K562 (cell line): ENCODE measurements around the gene TTC8. TPM values are rescaled to one million over a fixed set of nuclear protein-coding genes. Genes with fewer than 3 reads are reported as not detected.

ENCODE experiments used
- ATAC-seq: fragments of 200-7000 bp; cut with Tn5 transposase; 3 replicates; pipeline ENCODE4 v1.9.1; 2020; ENCODE audit warnings: moderate library complexity
- BruUV-seq: library from RNA; stranded (reverse); fragments of 400-500 nt; replicated peaks from 2 replicates; lab custom pipeline; 2021; lab: Mats Ljungman, UMichigan
- CTCF ChIA-PET: fragments of 300-600 bp; formaldehyde crosslinking; extraction: SDS; loops from one replicate; lab custom pipeline; 2021; ENCODE audit warnings: low intra/inter-chr PET ratio; lab: Yijun Ruan, JAX
- POLR2A ChIA-PET: fragments of 300-600, 350-650 bp; sonication (Branson Sonifier 250); formaldehyde crosslinking; extraction: SDS; loops from one replicate; lab custom pipeline; 2021; ENCODE audit warnings: antibody characterized with exemption, inconsistent platforms; lab: Yijun Ruan, JAX
- DNase-seq, 4 experiments: peaks; one replicate each; pipeline versions ENCODE4 v3.0.0 to v3.0.0-alpha.2; 2011 to 2018; ENCODE audit warnings: low spot score in 3 of 4, mixed read lengths in 3 of 4; ENCODE audit errors: extremely low read depth in 1 of 4
- FAIRE-seq: peaks from 2 replicates; lab custom pipeline; 2011; peaks lifted over from hg19 to GRCh38; lab: Jason Lieb, UNC
- H2AFZ ChIP-seq: 2 replicates; pipeline ENCODE4 v1.6.0; 2011; ENCODE audit warnings: low read depth, low read length, control low read depth, inconsistent platforms
- H3K27ac ChIP-seq: fragments of 200-600 bp; 3 replicates; pipeline ENCODE4 v1.8.0; 2011; ENCODE audit warnings: low read depth, mild to moderate bottlenecking, control low read depth, inconsistent platforms, low read length, moderate library complexity, mixed read lengths; ENCODE audit errors: extremely low read depth
- H3K27me3 ChIP-seq, 2 experiments: fragments of 300-600 bp in 1 of 2; 2 replicates in 1 of 2; 3 replicates in 1 of 2; pipeline versions ENCODE4 v1.6.0 to v1.8.0; 2011; ENCODE audit warnings: inconsistent platforms in 2 of 2, low read length in 2 of 2, mild to moderate bottlenecking in 1 of 2, mixed read lengths in 1 of 2, moderate library complexity in 1 of 2; ENCODE audit not compliant: control insufficient read depth in 2 of 2, insufficient read depth in 2 of 2
- H3K36me3 ChIP-seq: fragments of 300-600 bp; 3 replicates; pipeline ENCODE4 v1.8.0; 2011; ENCODE audit warnings: mild to moderate bottlenecking, low read length, inconsistent platforms; ENCODE audit not compliant: control insufficient read depth, insufficient read depth
- H3K4me1 ChIP-seq, 2 experiments: fragments of 200-600 bp in 1 of 2; replicated peaks in 1 of 2; 2 replicates in 1 of 2; 3 replicates in 1 of 2; pipeline versions ENCODE4 v1.5.1 to v1.8.0; 2011; ENCODE audit warnings: inconsistent platforms in 2 of 2, low read length in 2 of 2, mild to moderate bottlenecking in 1 of 2, mixed read lengths in 1 of 2, moderate library complexity in 1 of 2; ENCODE audit not compliant: control insufficient read depth in 2 of 2, insufficient read depth in 2 of 2
- H3K4me2 ChIP-seq: 2 replicates; pipeline ENCODE4 v1.6.1; 2011; ENCODE audit warnings: low read length, control low read depth, inconsistent platforms, mixed read lengths; ENCODE audit not compliant: insufficient read depth
- H3K4me3 ChIP-seq: fragments of 200-600 bp; sonication (generic), shearing (Covaris generic); 2 replicates; pipeline ENCODE4 v1.5.1; 2016; ENCODE audit warnings: control low read depth, inconsistent platforms
- H3K79me2 ChIP-seq: fragments of 200-600 bp; 3 replicates; pipeline ENCODE4 v1.8.0; 2011; ENCODE audit warnings: low read length, inconsistent platforms; ENCODE audit not compliant: control insufficient read depth, insufficient read depth
- H3K9ac ChIP-seq, 2 experiments: 2 replicates each; pipeline versions ENCODE4 v1.6.0 to v1.6.1; 2011; ENCODE audit warnings: low read depth in 2 of 2, low read length in 2 of 2, control low read depth in 1 of 2, inconsistent platforms in 1 of 2, mild to moderate bottlenecking in 1 of 2, mixed read lengths in 1 of 2; ENCODE audit not compliant: insufficient read depth in 1 of 2
- H3K9me1 ChIP-seq: one replicate; pipeline ENCODE4 v1.6.0; 2011; ENCODE audit warnings: inconsistent platforms, mild to moderate bottlenecking, low read length, moderate library complexity; ENCODE audit not compliant: control insufficient read depth, insufficient read depth
- H3K9me3 ChIP-seq: replicated peaks from 2 replicates; pipeline ENCODE4 v1.5.1; 2011; ENCODE audit warnings: low read depth, low read length, inconsistent platforms; ENCODE audit not compliant: control insufficient read depth, insufficient read depth
- H4K20me1 ChIP-seq: replicated peaks from 2 replicates; pipeline ENCODE4 v1.6.1; 2011; ENCODE audit warnings: low read length, inconsistent platforms, mixed read lengths; ENCODE audit not compliant: control insufficient read depth, insufficient read depth
- ELF1 ChIP-seq: fragments of 200-800 bp; sonication (Bioruptor generic); IDR thresholded peaks from 2 replicates; pipeline ENCODE4 v1.6.1; 2016; ENCODE audit warnings: missing genetic modification characterization, missing compliant biosample characterization
- EP300 ChIP-seq: IDR thresholded peaks from 2 replicates; pipeline ENCODE4 v1.6.1; 2012; ENCODE audit warnings: low read length, improper control_type of control experiment
- JUN ChIP-seq, 2 experiments: sonication (generic) in 1 of 2; formaldehyde crosslinking in 1 of 2; IDR thresholded peaks; 2 replicates each; pipeline versions ENCODE4 v1.6.1 to v1.8.0; 2012 to 2022; ENCODE audit warnings: borderline replicate concordance in 2 of 2, mild to moderate bottlenecking in 2 of 2, improper control_type of control experiment in 1 of 2, low read depth in 1 of 2, low read length in 1 of 2, missing genetic modification reagents in 1 of 2
- MAFG ChIP-seq: fragments of 450-650 bp; conservative IDR thresholded peaks from 2 replicates; pipeline ENCODE4 v1.6.1; 2016; ENCODE audit warnings: missing genetic modification characterization, missing compliant biosample characterization
- NFE2 ChIP-seq: IDR thresholded peaks from 2 replicates; pipeline ENCODE4 v1.6.1; 2014; ENCODE audit warnings: antibody characterized with exemption, low read depth
- NR2C2 ChIP-seq, 2 experiments: fragments of 200-800 bp in 1 of 2; sonication (Bioruptor generic) in 1 of 2; sonication (generic) in 1 of 2; formaldehyde crosslinking in 1 of 2; IDR thresholded peaks; 2 replicates each; pipeline versions ENCODE4 v1.6.1 to v1.8.0; 2016 to 2022; ENCODE audit warnings: mild to moderate bottlenecking in 1 of 2, missing compliant biosample characterization in 1 of 2, missing genetic modification characterization in 1 of 2, missing genetic modification reagents in 1 of 2
- RBM34 ChIP-seq: fragments of 200-400 bp; formaldehyde crosslinking; IDR thresholded peaks from 2 replicates; pipeline ENCODE4 v1.6.1; 2018; ENCODE audit warnings: low read length, borderline replicate concordance; ENCODE audit not compliant: insufficient read depth
- SIN3B ChIP-seq: fragments of 450-650 bp; IDR thresholded peaks from 2 replicates; pipeline ENCODE4 v1.6.1; 2017; ENCODE audit warnings: low read depth, mild to moderate bottlenecking, moderate library complexity
- SNIP1 ChIP-seq: fragments of 450-650 bp; IDR thresholded peaks from 2 replicates; pipeline ENCODE4 v1.7.1; 2017; ENCODE audit warnings: low read depth, mild to moderate bottlenecking
- ZNF197 ChIP-seq: fragments of 200-800 bp; sonication (Bioruptor generic); IDR thresholded peaks from 2 replicates; pipeline ENCODE4 v1.6.1; 2016; ENCODE audit warnings: low read depth, missing genetic modification characterization, missing compliant biosample characterization
- ZNF263 ChIP-seq: sonication (generic); formaldehyde crosslinking; IDR thresholded peaks from 2 replicates; pipeline ENCODE4 v1.8.0; 2022; ENCODE audit warnings: mild to moderate bottlenecking, missing genetic modification reagents, borderline replicate concordance
- WGBS: fragments of 100-300 bp; shearing (Covaris generic); methylation state at CpG from one replicate; pipeline ENCODE4 v1.1.6; 2016; ENCODE audit warnings: low coverage, mixed read lengths; ENCODE audit not compliant: insufficient coverage; ENCODE audit errors: missing lambda C conversion rate; 5-methylcytosine and 5-hydroxymethylcytosine counted together
- in situ Hi-C: fragments of 300-500 bp; cut with MboI; formaldehyde crosslinking; loops from 4 replicates; pipeline ENCODE4 v1.15.0; 2018; ENCODE audit warnings: inconsistent platforms, mixed read lengths
- intact Hi-C: fragments of 100-400 bp; cut with micrococcal nuclease; formaldehyde crosslinking; loops from 2 replicates; pipeline ENCODE4 v1.14.2; 2022
- polyA plus RNA-seq, 8 experiments: library from polyadenylated mRNA; depleted of rRNA in 4 of 8; stranded (reverse) in 5 of 8; unstranded in 3 of 8; fragments of >200 nt; fragmentation: Nextera tagmentation in 2 of 8; fragmentation: Illumina TruSeq in 1 of 8; extraction: Ambion mirVana in 2 of 8; extraction: Trizol in 1 of 8; gene quantifications; 2 replicates each; pipeline versions ENCODE4 v1.2.1 to v1.2.3, GENCODE V29; 2011 to 2014; ENCODE audit warnings: inconsistent platforms in 1 of 8, missing spikeins in 1 of 8
- total RNA-seq, 7 experiments: library from RNA; depleted of rRNA in 6 of 7; stranded (reverse); fragments of >200 nt in 6 of 7; fragmentation: Illumina TruSeq in 2 of 7; extraction: Trizol in 2 of 7; gene quantifications; 2 replicates each; pipeline versions ENCODE4 v1.2.1 to v1.2.3, GENCODE V29; 2011 to 2021; ENCODE audit warnings: low replicate concordance in 1 of 7
- TF ChIP-seq, protein P1 (sequence below), 2 experiments: fragments of 450-650 bp in 1 of 2; sonication (generic) in 1 of 2; formaldehyde crosslinking in 1 of 2; IDR thresholded peaks in 1 of 2; conservative IDR thresholded peaks in 1 of 2; 2 replicates each; pipeline versions ENCODE4 v1.6.1 to v1.8.1; 2016 to 2023; ENCODE audit warnings: mild to moderate bottlenecking in 2 of 2, moderate library complexity in 2 of 2, inconsistent platforms in 1 of 2, missing genetic modification reagents in 1 of 2
- TF ChIP-seq, protein P2 (sequence below): fragments of 450-650 bp; IDR thresholded peaks from 2 replicates; pipeline ENCODE4 v1.6.1; 2016; ENCODE audit warnings: mild to moderate bottlenecking

The TTC8 gene
- total and polyA plus RNA-seq, 9 of the 15 experiments (the other 6 are each of a cell fraction or from before 2014, with no cell fraction given) = 7.3 to 22.7 (median 9.6) TPM

DNA sequence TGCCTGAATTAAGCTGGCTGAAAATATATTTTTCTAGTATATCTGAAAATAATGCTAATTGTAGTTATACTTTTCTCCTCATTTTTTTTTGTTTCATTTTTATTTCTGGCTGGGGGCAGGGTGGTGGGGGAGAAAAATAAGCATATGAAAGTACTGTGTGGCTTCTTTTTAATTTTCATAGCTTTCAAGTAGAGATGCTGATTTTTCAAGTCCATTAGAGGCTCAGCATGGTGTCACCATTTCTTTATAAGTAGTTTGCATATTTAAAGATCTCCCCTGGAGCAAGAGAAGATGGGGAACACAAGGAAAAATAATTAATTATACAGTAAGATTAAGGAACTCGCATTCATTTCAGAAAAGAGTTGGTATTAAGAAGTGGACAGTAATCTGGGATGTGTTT, 27.1 kb downstream of the TTC8 start:
- intact Hi-C loops = no loop called here
- H3K4me2 ChIP-seq = no peak overlapping the region
- POLR2A ChIA-PET = interaction anchor here (0.7 kb wide), 1 partner anchor 431 kb away, joined by 3 read pairs; no protein-coding TSS in a partner anchor
- FAIRE-seq (no peak), ATAC-seq (no peak), DNase-seq (no peak)
- no peaks in the 10 kb centered on the region for H4K20me1 ChIP-seq
- no peak overlapping the region for H3K9ac ChIP-seq
- in situ Hi-C loops = no loop called here
- H3K4me1 ChIP-seq = no peaks in the 10 kb centered on the region
- no TSS peak for BruUV-seq
- H3K9me3 ChIP-seq = no peaks in the 10 kb centered on the region
- WGBS = 33% methylated on average over 1 of the region's 1 CpG
- H3K9me1 ChIP-seq = no peaks in the 10 kb centered on the region
- H3K79me2 ChIP-seq = no peaks in the 10 kb centered on the region
- no peak overlapping the region for H3K4me3 ChIP-seq
- no peak overlapping the region for H2AFZ ChIP-seq
- no peaks in the 10 kb centered on the region for H3K27me3 ChIP-seq
- CTCF ChIA-PET = no interaction called here
- no peak overlapping the region for H3K27ac ChIP-seq
- no peaks in the 10 kb centered on the region for H3K36me3 ChIP-seq
- TF ChIP-seq ZNF263 (CRISPR knock-in tag) = no peak
- TF ChIP-seq, protein P1, sequence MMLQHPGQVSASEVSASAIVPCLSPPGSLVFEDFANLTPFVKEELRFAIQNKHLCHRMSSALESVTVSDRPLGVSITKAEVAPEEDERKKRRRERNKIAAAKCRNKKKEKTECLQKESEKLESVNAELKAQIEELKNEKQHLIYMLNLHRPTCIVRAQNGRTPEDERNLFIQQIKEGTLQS (IDR thresholded peaks at IDR 0.05) = no peak
- TF ChIP-seq, protein P1 (CRISPR knock-in tag; conservative IDR thresholded peaks at IDR 0.05) = no peak
- TF ChIP-seq SIN3B = no peak
- TF ChIP-seq, protein P2, sequence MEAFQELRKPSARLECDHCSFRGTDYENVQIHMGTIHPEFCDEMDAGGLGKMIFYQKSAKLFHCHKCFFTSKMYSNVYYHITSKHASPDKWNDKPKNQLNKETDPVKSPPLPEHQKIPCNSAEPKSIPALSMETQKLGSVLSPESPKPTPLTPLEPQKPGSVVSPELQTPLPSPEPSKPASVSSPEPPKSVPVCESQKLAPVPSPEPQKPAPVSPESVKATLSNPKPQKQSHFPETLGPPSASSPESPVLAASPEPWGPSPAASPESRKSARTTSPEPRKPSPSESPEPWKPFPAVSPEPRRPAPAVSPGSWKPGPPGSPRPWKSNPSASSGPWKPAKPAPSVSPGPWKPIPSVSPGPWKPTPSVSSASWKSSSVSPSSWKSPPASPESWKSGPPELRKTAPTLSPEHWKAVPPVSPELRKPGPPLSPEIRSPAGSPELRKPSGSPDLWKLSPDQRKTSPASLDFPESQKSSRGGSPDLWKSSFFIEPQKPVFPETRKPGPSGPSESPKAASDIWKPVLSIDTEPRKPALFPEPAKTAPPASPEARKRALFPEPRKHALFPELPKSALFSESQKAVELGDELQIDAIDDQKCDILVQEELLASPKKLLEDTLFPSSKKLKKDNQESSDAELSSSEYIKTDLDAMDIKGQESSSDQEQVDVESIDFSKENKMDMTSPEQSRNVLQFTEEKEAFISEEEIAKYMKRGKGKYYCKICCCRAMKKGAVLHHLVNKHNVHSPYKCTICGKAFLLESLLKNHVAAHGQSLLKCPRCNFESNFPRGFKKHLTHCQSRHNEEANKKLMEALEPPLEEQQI = no peak
- TF ChIP-seq EP300 = no peak
- no peak for TF ChIP-seq NR2C2 (CRISPR knock-in tag; IDR thresholded peaks at IDR 0.05)
- no peak for TF ChIP-seq NR2C2 (tag; IDR thresholded peaks at IDR 0.05)
- no peak for TF ChIP-seq ELF1
- TF ChIP-seq RBM34 = no peak
- TF ChIP-seq JUN (IDR thresholded peaks at IDR 0.05; ENCODE audit: borderline replicate concordance, low read depth, low read length) = no peak
- no peak for TF ChIP-seq JUN (CRISPR knock-in tag; IDR thresholded peaks at IDR 0.05; ENCODE audit: borderline replicate concordance)
- no peak for TF ChIP-seq SNIP1
- no peak for TF ChIP-seq MAFG
- no peak for TF ChIP-seq NFE2
- no peak for TF ChIP-seq ZNF197
